ENCODE measurements around the gene AGK. TPM values are rescaled to one million over a fixed set of nuclear protein-coding genes. Genes with fewer than 3 reads are reported as not detected.
A peak's percentile ranks its signal among the peaks of the same experiment; 100 is the strongest.

The AGK gene
- total RNA-seq, 1 experiment from 2014 or later = 35.4 TPM

GRCh38 chr7:141651417-141651816 lies 100.2 kb downstream of the AGK start:
- H3K4me3 Mint-ChIP-seq (ENCODE audit: unreplicated experiment) = no peak overlapping the region
- CTCF ChIA-PET = interaction anchor here (0.5 to 3.6 kb wide), 6 partner anchors 8 to 545 kb away, joined by 3 to 29 read pairs (median 7); partner anchors contain the start of gene SSBP1
- H3K4me1 Mint-ChIP-seq (ENCODE audit: insufficient read depth, unreplicated experiment) = peaks cover 6% of the 10 kb centered on the region
- DNase-seq (ENCODE audit: unreplicated experiment) = no peak
- intact Hi-C loops (cut with micrococcal nuclease) = loop anchor here (2.0 to 5.0 kb wide), 2 partner anchors 841 to 989 kb away; no protein-coding TSS in a partner anchor
- no TSS peak for BruUV-seq (replicated peaks)
- H3K36me3 Mint-ChIP-seq (ENCODE audit: insufficient read depth, unreplicated experiment) = peaks cover 20% of the 10 kb centered on the region
- no peaks in the 10 kb centered on the region for H3K27me3 Mint-ChIP-seq (ENCODE audit: insufficient read depth, unreplicated experiment)
- peak overlapping the region; percentile 23 for H3K27ac Mint-ChIP-seq (ENCODE audit: low read depth, unreplicated experiment)
- H3K9me3 Mint-ChIP-seq (ENCODE audit: unreplicated experiment) = no peaks in the 10 kb centered on the region
- POLR2A ChIA-PET = interaction anchor here (0.5 to 2.2 kb wide), 2 partner anchors 87 to 100 kb away, joined by 3 to 12 read pairs; partner anchors contain the start of gene SSBP1
- no peak for TF ChIP-seq CTCF (IDR thresholded peaks at IDR 0.05; ENCODE audit: unreplicated experiment)

GRCh38 chr7:141652691-141653090 lies 101.5 kb downstream of the AGK start:
- intact Hi-C loops (cut with micrococcal nuclease) = loop anchor here (5.0 kb wide), 1 partner anchor 990 kb away; no protein-coding TSS in a partner anchor
- no peaks in the 10 kb centered on the region for H3K9me3 Mint-ChIP-seq (ENCODE audit: unreplicated experiment)
- peaks cover 20% of the 10 kb centered on the region for H3K36me3 Mint-ChIP-seq (ENCODE audit: insufficient read depth, unreplicated experiment)
- CTCF ChIA-PET = interaction anchor here (0.6 to 1.6 kb wide), 3 partner anchors 9 to 41 kb away, joined by 3 to 6 read pairs (median 4); no protein-coding TSS in a partner anchor
- H3K4me3 Mint-ChIP-seq (ENCODE audit: unreplicated experiment) = no peak overlapping the region
- TF ChIP-seq CTCF (IDR thresholded peaks at IDR 0.05; ENCODE audit: unreplicated experiment) = no peak
- peaks cover 6% of the 10 kb centered on the region for H3K4me1 Mint-ChIP-seq (ENCODE audit: insufficient read depth, unreplicated experiment)
- no TSS peak for BruUV-seq (replicated peaks)
- POLR2A ChIA-PET = interaction anchor here (2.2 kb wide), 1 partner anchor 86 kb away, joined by 12 read pairs; the partner anchor contains the start of gene SSBP1
- DNase-seq (ENCODE audit: unreplicated experiment) = no peak
- H3K27me3 Mint-ChIP-seq (ENCODE audit: insufficient read depth, unreplicated experiment) = no peaks in the 10 kb centered on the region
- no peak overlapping the region for H3K27ac Mint-ChIP-seq (ENCODE audit: low read depth, unreplicated experiment)

- no TSS peak for BruUV-seq (replicated peaks)
- H3K27me3 Mint-ChIP-seq (ENCODE audit: insufficient read depth, unreplicated experiment) = no peaks in the 10 kb centered on the region
- no peak overlapping the region for H3K4me3 Mint-ChIP-seq (ENCODE audit: unreplicated experiment)
- peak; percentile 47 for TF ChIP-seq CTCF (IDR thresholded peaks at IDR 0.05; ENCODE audit: unreplicated experiment)
- H3K27ac Mint-ChIP-seq (ENCODE audit: low read depth, unreplicated experiment) = no peak overlapping the region
- no peaks in the 10 kb centered on the region for H3K9me3 Mint-ChIP-seq (ENCODE audit: unreplicated experiment)
- POLR2A ChIA-PET = interaction anchor here (1.2 kb wide), 1 partner anchor 83 kb away, joined by 6 read pairs; the partner anchor contains the start of gene SSBP1
- DNase-seq (ENCODE audit: unreplicated experiment) = peak; percentile 75
- H3K36me3 Mint-ChIP-seq (ENCODE audit: insufficient read depth, unreplicated experiment) = peaks cover 26% of the 10 kb centered on the region
- H3K4me1 Mint-ChIP-seq (ENCODE audit: insufficient read depth, unreplicated experiment) = peaks cover 5% of the 10 kb centered on the region
- intact Hi-C loops (cut with micrococcal nuclease) = loop anchor here (1.0 to 5.0 kb wide), 2 partner anchors 84 to 992 kb away; partner anchors contain the start of gene SSBP1
- CTCF ChIA-PET = interaction anchor here (0.6 to 1.8 kb wide), 18 partner anchors 12 to 407 kb away, joined by 3 to 11 read pairs (median 4); partner anchors contain the start of genes SSBP1, TAS2R5 and WEE2
Measured at GRCh38 chr7:141654551-141654950, 103.3 kb downstream of the AGK start.

- no peak for DNase-seq (ENCODE audit: unreplicated experiment)
- no peaks in the 10 kb centered on the region for H3K4me1 Mint-ChIP-seq (ENCODE audit: insufficient read depth, unreplicated experiment)
- no peaks in the 10 kb centered on the region for H3K9me3 Mint-ChIP-seq (ENCODE audit: unreplicated experiment)
- no peak overlapping the region for H3K4me3 Mint-ChIP-seq (ENCODE audit: unreplicated experiment)
- H3K27me3 Mint-ChIP-seq (ENCODE audit: insufficient read depth, unreplicated experiment) = no peaks in the 10 kb centered on the region
- peaks cover 34% of the 10 kb centered on the region for H3K36me3 Mint-ChIP-seq (ENCODE audit: insufficient read depth, unreplicated experiment)
- TF ChIP-seq CTCF (IDR thresholded peaks at IDR 0.05; ENCODE audit: unreplicated experiment) = no peak
- CTCF ChIA-PET = interaction anchor here (0.6 to 4.0 kb wide), 3 partner anchors 10 to 403 kb away, joined by 3 to 29 read pairs (median 4); no protein-coding TSS in a partner anchor
- POLR2A ChIA-PET = no interaction called here
- no TSS peak for BruUV-seq (replicated peaks)
- no peak overlapping the region for H3K27ac Mint-ChIP-seq (ENCODE audit: low read depth, unreplicated experiment)
- intact Hi-C loops (cut with micrococcal nuclease) = no loop called here
Measured at GRCh38 chr7:141659501-141659900, 108.3 kb downstream of the AGK start.
